ENCODE measurements around the gene EME2.

EME2 gene

DNA sequence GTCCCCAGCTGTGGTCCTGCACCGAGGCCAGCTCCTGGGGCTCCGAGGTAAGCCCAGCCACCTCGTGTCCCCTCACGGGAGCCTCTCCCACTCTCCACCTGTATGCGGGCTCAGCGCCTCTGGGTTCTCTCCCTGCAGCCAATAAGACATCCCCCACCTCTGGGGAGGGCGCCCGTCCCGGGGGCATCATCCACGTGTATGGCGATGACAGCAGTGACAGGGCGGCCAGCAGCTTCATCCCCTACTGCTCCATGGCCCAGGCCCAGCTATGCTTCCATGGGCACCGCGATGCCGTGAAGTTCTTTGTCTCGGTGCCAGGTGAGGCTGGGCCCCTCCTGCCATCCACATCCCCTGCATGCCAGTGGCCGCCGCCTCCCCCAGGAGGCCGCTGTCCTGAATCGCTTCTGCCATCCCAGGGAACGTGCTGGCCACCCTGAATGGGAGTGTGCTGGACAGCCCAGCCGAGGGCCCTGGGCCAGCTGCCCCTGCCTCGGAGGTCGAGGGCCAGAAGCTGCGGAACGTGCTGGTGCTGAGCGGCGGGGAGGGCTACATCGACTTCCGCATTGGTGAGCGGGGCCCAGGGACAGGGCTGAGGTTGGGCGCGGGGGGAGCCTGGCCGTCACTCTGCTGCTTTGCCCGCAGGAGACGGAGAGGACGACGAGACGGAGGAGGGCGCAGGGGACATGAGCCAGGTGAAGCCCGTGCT is 4.4 kb upstream of the EME2 start:
- DNase-seq: no peak

DNA sequence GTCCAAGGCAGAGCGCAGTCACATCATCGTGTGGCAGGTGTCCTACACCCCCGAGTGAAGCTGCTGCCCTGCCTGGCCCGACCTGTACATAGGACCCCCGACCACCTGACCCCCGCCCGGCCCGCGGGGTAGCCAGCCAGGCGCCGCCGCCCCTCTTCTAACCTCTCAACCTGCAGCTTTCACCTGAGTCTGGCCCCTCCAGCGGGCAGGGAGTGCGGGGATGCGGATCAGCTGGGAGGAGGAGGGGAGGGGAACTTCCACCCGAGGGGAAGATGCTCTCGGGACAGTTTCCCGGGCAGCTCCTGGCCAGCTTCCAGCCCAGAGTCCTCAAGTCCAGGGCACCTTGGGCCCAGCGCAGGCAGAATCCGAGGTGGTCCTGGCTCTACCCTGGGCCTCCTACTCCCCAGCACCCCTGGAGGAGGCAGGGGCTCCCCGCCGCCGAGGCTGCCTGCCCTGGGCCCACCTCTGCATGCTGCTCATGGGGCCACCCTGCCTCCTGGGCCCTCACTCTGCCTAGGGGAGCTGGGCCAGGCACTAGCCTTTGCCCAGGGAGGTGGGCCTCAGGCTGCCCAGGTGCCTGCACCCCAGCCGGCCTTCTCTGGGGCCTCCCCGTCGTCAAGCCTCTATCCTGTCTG is 3.7 kb upstream of the EME2 start:
- no peak for DNase-seq

DNA sequence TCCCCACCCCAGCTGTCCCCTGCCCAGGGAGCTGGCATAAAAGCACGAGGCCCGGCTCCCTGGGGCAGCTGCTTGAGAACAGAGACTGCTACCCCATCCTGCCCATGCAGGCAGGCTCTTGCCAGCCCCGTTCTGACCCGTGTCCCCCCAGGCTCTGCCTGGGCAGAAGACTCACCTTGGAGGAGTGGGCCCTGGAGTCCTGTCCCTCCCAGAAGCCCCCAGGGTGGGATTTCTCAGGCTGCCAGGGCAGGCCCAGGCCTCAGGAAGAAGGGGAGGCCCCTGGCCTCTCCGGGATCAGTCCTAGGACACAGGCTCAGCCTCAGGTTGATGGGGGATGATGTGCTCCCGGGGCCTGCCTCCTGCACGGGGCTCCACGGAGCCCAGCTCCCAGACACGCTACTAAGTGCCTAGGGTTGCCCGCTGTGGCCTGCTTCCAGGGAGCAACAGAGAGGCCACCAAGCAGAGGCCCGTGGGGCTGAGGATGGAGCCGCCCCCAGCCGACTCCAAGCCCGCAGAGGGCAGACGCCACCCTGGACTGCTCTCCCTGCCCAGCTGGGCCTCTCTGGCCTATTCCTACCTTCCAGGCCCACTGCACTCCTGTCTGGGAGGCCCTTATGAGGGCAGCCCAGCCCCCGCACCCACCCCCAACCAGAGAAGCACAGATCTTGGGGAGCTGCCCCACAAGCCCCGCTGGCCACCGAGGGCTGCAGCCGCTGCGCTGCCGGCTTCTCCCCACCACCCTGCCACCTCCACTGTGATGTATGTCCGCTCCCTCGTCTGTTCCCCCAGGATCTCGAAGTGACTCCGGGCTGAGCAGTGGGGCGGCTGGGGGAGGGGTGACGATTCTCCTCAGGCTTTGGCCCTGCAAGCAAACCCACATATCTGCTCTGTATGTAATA is 3.0 kb upstream of the EME2 start:
- DNase-seq: no peak

GRCh38 chr16:1770328-1771187 is 2.1 kb upstream of the EME2 start:
- DNase-seq: peak in 1 of 4 experiments; percentile 27

DNA sequence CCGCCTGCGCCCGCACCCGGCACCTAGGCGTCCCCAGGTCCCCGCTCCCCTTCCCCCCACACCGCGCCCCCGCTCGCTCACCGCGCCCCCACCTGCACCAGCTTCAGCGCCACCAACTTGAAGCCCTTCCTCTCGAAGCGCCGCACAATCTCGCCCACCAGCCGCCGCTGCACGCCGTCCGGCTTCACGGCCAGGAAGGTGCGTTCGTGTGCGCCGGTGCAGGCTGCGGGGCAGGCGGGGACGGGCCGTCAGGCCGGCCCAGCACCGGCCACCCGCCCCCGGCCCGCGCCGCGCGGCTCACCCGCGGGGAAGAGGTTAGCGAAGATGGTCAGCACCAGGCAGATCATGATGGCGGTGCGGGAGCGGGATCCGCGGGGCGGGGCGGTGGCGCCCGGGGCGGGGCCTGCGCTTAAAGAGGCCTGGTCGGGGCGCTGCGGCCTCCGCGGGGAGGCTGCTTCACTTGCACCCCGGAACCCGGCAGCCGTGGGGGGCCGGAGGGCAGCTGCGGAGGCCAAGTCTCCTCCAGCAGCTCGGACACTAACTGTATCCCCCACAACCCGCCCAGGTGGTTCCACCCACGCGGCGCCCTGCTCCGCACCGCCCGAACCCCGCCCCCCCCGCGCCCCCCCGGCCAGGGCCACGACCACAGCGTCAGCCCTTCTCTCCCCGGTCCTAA is 1.3 kb upstream of the EME2 start, which contains the start of gene NME3:
TSS of gene NME3 (minus strand) at position 356 of the 676 bp plus-strand sequence. CDS start at position 347, 9 bp downstream.
- DNase-seq: peak; percentile 34 to 71 (median 56)

DNA sequence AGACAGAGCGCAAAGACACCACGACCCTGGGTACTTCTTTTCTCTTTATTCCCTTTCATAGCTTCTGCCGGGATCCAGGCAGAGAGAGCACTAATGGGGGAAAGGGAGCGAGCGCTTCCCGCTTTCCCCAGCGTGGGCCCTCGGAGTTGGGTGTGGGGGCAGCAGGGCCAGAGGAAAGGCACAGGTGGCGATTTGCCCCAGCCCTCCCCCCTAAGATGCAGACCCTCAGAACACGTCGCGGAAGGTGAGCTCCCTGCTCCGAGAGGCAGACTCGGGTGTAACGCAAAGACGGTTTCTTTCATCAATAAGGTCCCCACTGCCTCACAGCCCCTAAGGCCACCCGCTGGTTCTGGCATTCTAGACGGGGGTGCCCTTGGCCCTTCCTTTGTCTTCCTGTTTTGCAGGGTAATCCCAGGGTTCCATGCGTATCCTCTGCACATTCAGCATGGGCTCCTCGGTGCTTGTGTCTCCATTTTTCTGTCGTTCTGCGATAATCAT is 697 bp upstream of the EME2 start:
- no peak for DNase-seq

DNA sequence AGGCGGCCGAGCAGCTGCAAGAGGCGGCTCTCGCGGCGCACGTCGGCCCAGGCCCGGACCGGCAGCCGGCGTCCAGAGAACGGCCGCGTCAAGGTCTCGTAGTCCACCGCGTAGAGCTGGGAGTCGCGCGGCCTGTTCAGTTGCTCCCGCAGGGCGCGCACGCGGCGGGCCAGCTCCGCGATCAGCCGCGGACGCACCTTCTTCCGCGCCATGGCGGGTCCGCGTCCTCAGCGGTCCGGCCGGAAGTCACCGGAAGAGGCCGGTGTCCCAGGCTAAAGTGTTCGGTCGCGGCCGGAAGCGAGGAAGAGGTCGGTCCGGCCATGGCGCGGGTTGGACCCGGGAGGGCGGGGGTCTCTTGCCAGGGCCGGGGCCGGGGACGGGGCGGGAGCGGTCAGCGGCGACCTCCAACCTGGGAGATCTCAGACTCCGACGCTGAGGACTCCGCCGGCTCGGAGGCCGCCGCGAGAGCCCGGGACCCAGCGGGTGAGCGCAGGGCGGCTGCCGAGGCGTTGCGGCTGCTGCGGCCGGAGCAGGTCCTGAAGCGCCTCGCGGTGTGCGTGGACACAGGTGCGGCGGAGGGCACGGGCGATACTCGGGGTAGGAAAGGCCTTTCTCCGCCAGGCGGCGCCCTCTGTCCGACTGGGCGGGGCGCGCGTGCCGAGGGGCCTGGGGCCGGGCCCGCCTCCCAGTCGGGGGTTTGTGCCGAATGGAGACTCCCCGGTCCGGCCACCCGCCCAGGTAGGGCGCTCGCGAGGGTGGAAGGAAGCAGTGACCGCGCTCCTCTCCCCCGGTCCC is 495 bp downstream of the EME2 start, which contains the start of gene MRPS34:
TSS of gene MRPS34 (minus strand) at position 227 of the 795 bp plus-strand sequence. CDS start at position 212, 15 bp downstream.
- peak; percentile 51 to 71 (median 56) for DNase-seq

GRCh38 chr16:1773703-1774447 is 1.3 kb downstream of the EME2 start:
- no peak for DNase-seq

DNA sequence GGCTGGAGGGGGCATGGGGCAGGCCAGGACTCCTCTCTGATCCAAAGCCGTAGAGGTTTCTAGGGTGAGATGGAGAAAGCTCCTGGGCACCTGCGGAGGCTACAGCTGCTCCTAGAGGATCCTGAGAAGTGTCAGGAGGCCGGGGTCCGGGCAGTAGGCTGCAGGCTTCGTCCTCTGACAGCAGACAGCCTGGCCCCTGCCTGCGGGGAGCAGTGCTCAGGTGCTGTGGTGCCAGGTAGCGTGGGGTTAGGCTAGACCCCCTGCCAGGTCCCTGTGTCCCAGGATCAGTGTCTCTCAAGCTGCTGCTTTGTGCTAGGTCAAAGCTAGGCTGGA is 1.8 kb downstream of the EME2 start:
- DNase-seq: no peak

DNA sequence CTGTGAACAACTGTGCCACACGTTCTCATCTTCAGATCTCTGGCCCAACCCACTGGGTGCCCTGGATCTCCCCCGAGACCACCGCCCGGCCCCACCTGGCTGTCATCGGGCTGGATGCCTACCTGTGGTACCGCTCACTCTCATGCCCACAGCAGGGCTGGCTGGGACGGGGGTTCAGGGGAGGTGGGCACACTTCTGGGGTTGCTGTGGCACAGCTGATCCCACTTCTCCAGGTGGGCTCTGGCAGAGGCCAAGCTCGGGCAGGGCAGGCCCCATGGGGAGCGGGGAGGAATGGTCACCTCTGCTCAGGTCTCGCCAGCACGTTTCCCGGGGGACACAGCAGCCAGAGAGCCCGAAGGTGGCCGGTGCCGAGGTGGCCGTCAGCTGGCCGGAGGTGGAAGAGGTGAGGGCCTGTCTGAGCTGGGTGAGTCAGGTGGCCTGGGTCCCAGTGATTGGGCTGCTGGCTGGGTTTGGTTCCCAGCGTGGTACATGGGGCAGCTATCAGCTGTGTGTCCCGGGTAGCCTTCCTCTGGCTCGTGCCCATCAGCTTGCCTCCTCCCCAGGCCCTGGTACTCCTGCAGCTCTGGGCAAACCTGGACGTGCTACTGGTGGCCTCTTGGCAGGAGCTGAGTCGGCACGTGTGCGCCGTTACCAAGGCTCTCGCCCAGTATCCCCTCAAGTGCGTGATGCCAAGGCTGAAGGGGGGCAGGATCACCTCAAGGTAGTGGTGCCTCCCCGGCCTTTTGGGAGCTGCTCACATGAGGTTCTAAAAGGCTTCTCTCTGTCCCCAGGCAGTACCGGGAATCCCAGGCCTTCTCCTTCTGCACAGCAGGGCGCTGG is 2.6 kb downstream of the EME2 start:
- DNase-seq: no peak

DNA sequence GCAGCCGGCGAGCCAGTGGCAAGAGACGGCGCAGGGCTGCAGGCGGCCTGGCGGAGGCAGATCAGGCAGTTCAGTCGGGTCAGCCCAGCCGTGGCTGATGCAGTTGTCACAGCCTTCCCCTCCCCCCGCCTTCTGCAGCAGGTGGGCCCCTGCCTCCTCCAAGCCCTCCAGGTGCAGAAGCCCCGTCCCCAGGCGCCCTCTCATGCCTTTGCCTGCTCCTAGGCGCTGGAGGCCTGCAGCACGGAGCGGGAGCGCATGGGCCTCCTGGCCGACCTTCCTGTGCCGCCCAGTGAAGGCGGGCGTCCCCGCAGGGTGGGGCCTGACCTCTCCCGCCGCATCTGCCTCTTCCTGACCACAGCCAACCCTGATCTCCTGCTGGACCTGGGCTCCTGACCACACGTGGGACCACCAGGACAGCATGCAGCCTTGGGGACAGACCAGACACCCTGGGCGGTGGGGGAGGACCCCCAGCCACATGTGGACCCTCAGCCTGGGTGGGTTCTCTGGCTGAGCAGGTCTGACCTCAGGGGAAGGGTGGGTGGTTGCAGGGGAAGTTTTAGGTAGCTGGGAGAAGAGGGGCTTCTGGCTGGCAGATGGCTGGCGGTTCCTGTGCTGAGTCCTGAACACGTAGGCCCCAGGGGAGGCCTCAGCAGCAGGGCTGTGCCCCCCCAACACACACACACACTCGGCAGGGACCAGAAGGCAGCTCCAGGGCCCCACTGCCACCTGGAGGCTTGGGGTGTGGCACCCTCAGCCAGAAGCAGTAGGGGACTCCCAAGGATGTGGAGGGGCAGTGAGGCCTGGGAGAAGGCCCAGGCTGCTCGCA is 3.4 kb downstream of the EME2 start:
- DNase-seq: no peak

- no peak for DNase-seq
Observed at GRCh38 chr16:1776672-1776955, 4.0 kb downstream of the EME2 start.

DNA sequence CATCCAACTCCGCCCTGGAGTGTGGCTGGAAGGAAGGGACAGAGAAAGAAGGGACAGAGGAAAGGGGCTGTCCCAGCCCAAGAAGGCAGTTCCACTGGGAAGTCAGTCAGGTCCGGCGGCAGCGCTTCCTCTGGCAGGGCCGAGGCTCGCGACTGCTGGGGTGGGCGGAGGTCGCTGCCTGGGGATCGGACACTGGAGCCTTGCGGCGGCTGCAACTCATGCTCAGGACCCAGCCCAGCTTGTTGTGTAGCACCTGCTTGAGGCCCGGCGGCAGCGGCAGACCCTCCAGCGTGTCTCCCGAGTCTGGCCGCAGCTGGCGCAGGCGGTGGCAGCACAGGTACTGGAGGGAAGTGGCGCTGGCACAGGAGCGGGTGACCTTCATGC is 4.4 kb downstream of the EME2 start:
- no peak for DNase-seq

DNA sequence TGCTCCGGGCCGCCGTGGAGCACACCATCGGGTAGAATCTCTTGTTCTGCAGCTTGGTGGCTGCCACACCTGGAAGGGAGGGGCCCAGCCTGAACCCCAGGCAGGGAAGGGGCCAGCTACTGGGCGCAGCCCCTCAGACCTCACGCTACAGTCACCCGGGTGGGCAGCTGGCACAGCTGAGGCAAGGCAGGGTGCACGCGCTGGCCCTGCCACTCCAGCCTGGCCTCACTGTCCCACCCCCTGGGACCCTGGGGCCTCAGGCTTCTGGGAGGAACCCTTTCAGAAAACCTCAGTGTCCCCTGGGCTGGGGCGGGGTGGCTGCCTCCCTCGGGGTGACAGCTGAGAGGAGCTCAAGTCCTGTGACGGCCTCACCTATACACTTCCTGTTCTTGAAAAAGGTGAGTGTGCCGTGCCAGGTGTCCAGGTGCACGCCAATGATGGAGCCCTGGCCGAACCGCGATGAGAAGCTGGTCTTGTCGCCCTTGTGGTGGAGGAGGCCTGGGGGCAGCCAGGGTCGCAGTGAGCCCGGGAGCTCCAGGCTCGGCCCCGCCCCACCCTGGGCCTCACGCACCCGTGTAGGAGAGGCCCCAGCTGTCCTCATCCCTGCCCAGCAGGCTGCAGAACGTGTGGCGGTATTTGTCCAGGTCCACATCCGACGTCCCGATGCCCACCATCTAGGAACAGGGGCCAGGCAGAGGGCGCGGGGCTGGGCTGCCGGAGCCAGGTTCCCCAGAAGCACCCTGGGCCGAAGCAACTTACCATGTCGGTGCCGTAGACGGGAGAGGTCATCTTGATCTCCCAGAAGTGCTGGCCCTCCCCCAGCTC is 5.0 kb downstream of the EME2 start:
- DNase-seq: no peak

DNA sequence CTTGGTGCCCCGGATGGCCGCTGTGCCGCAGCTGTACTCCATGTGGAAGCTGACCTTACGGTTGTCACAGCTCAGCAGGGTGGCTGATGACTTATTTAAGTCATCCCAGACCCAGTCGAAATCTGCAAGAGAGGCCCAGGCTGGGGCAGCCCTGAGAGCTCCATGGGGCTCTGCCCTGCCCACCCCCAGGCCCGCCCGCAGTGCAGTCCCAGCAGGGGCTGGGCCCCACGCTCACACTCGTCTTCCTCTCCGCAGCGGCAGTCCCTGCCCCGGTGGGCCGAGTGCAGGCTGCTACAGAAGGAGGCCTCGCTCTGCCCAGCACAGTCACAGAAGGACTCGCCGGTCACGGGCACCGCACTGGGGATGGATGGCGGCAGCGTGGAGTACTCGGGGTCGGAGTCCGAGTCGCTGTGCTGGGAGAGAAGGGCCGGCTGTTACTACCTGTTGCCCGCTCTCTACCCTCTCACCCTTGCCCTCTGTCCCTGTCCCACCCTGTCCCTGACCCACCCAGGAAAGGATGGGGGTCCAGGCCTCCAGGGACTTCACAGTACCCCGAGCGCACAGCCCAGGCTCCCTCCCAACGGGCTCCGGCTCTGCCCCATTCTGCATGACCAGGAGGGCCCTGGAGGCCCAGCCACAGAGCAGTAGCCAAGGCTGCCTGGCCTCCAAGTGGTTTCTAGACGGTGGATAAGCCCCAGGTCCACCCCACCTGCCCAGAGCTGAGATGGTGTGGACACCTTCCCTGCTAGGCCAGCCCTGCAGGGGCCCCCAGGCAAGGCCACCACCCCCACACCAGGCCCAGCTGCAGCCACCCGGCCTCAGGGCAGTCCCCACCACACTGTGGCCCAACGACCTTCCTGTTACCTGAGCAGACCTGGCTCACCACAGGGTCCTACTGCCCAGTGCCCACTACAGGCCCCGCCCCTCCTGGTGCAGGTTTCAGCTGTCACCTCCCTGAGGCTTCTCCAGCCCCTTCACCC is 5.9 kb downstream of the EME2 start:
- DNase-seq: no peak

DNA sequence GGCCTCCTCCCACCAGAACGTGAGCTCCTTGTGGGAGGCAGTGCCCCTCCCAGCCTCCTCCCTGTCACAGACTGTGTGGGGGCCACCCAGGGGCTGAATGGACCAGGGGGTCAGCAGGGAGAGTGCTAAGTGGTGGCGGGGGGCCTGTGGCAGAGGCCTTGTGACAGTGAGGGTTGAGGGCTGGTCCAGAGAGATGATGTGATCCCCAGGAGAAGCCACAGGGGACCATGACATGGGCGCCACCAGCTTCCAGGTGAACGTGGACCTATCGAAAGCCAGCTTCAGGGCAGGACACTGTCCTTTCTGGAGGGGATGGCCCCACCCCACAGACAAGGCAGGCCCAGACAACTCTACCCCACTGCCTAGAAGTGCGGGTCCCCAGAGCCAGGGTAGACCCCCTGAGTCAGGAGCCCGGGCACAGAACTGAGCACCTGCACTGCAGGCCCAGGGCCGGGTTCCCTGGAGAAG is 6.7 kb downstream of the EME2 start:
- no peak for DNase-seq
